GM12873 (cell line): Measurements from ENCODE around the gene AK9.

Experiments used
- CTCF ChIP-seq: IDR thresholded peaks from 2 replicates; pipeline ENCODE4 v1.5.1; 2012; ENCODE audit warnings: low read depth, mild to moderate bottlenecking, moderate library complexity, low read length, control low read depth; ENCODE audit not compliant: insufficient read depth; ENCODE audit errors: missing control alignments

Gene AK9

DNA sequence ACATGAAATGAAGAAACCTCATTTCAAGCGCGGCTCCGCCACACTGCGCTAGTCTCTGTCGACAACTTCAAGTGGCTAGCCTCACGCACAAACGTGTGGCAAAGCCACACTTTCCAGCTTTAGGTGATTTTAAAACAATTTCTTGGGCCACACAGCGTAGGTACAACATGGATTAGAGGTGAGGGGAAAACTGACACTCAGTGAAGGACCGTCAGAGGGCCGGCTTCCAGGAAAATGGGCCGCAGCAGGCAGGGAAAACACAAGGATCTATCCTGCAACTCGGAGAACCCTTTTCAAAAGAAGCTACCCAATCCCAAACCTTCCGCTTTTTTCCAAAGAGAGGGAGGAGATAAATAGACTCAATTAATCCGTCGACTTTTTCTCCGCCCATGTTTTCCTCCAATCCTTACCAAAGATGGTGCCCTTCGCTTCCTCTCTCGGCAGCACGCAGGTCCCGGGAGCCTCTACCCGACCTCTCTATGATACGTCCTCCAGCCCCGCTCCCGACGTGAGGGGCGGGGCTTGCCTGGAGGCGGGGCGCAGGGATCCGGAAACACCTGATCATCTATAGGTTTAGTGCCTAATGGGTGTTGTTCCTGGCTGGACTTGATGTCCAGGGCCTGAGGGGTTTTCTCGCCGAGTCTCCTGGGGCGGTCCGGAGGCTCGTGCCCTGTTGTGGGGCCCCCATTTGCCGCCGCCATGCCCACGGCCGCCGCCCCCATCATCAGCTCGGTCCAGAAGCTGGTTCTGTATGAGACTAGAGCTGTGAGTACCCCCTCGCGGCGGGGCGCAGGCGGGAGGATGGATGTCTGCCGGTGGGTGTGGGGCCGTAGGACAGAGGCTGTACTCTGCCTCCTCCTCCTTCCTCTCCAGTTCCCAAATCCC lies at the start of gene AK9, which contains the start of gene FIG4:
Gene AK9, minus strand, starts transcription at position 466 of the 885 bp plus-strand sequence. CDS start 15,457 bp downstream, outside the sequence.
Gene FIG4, plus strand, starts transcription at position 560 of the 885 bp plus-strand sequence. Its CDS starts 140 bp downstream, at position 700.
- TF ChIP-seq CTCF, result peak; percentile 33

GRCh38 chr6:109740787-109741186 lies 49.8 kb upstream of the AK9 start:
- TF ChIP-seq CTCF, result no peak

- no peak for TF ChIP-seq CTCF
Observed at GRCh38 chr6:109739686-109740085, 48.7 kb upstream of the AK9 start.

GRCh38 chr6:109738667-109739066 lies 47.7 kb upstream of the AK9 start:
- TF ChIP-seq CTCF, result no peak

- TF ChIP-seq CTCF, result no peak
Observed at GRCh38 chr6:109738255-109738654, 47.3 kb upstream of the AK9 start.

- TF ChIP-seq CTCF, result no peak
Observed at GRCh38 chr6:109736273-109737025, 45.4 kb upstream of the AK9 start.
